ENCODE measurements around the gene NPAS3.

The NPAS3 gene

DNA sequence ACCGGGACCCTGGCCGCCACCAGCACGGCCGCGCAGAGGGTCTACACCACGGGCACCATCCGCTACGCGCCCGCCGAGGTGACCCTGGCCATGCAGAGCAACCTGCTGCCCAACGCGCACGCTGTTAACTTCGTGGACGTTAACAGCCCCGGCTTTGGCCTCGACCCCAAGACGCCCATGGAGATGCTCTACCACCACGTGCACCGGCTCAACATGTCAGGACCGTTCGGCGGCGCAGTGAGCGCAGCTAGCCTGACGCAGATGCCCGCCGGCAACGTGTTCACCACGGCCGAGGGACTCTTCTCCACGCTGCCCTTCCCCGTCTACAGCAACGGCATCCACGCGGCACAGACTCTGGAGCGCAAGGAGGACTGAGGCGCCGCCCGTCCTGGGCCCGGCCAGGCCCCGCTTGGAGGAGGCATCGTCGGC, 862.1 kb downstream of the NPAS3 start:
- in situ Hi-C loops (cut with MboI; ENCODE audit: low sequenced_read_pairs): no loop called here

DNA sequence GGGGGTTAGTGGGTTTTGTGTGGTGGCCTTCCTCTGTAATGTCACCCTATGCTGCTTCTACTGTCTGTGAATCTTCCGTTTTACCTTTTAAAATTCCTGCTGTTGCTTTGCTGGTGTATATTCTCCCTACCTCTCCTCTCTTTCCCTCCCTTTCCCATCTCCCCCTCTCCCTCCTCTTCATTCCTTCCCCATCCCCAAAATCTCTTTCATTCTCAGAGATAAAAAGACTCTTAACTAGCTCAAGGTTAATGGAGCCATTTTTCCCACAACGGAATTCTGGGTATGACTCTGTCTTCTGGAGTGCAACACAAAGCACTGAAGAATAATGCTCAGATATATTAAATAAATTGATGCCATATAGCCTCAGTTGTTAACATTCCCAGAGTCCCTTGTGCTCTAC, 864.1 kb downstream of the NPAS3 start:
- in situ Hi-C loops (cut with MboI; ENCODE audit: low sequenced_read_pairs): no loop called here

DNA sequence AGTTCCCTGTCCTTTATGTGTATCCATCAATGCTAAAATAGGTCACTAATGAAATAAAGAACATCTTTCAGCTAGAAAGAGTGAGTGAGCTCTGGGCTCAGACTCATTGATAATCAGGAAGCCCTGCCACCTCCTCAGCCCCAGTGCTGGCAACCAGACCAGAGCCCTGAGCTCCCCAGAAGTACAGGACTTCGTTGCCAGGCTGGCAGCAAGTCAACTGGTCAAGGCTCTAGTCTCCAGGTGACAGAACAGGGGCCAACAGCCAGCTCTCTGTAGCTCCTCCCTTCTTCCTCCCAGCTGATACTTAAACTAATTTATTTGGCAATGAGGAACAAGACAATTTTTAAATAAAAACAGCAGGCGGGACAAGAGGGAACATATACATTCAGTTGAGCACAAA, 866.9 kb downstream of the NPAS3 start:
- in situ Hi-C loops (cut with MboI; ENCODE audit: low sequenced_read_pairs): no loop called here

DNA sequence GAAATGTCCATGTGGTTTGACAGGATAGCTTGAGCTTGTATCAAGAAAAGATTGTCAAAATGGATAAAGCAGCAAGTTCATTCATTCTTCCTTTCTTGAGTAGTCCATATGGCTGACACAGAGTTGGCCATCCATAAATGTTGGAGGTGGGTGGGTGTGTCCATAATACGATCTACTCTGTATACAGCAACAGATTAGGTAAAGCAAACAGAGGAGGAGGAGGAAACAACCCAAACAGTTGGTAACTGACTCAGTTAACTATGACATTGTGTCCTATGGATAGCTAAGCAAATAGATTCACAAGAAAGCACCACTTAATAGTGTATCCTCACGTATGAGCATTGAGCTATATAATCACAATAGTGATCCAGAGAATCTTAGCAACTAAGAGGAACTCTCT, 868.2 kb downstream of the NPAS3 start:
- in situ Hi-C loops (cut with MboI; ENCODE audit: low sequenced_read_pairs): no loop called here

DNA sequence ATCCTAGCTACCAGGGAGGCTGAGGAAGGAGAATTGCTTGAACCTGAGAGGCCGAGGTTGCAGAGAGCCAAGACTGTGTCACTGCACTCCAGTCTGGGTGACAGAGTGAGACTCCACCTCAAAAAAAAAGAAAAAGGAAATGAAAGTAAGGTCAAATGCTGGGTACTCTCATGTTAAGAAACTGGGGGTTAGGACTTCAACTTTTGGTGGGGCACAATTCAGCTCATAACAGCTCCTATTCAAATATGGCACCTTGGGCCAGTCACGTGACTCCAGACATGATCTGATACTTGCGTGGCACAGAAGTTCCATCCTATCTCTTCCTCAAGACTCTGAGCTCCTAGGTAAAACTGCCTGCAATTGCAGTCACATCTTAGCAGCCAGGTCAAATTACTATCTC, 869.5 kb downstream of the NPAS3 start:
- in situ Hi-C loops (cut with MboI; ENCODE audit: low sequenced_read_pairs): no loop called here

DNA sequence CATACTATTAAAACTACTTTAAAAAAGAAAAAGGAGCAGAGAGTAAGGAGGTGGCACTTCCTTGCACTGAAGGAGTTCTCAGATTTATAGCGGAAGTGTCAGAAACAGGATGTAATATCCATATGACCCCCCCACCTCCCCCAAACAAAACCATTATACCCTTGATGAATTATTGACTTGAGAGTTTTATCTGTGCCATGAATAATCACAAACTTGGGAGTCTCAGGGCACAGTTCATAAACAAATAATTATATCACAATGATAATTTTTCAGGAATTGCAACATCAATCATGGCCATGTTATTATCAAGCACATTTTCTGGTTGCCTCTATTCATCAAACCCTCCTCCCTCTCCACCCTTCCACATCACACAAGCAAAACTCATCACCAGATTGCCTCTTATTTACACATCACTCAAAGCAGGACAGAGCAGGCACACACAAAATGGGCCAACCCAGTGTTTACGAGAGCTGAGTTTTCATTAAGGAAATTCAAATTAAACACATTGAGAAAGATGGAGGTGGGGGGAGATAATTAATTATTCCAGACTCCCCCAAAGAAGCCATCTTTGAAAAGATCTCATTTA, 870.8 kb downstream of the NPAS3 start:
- in situ Hi-C loops (cut with MboI; ENCODE audit: low sequenced_read_pairs): no loop called here

DNA sequence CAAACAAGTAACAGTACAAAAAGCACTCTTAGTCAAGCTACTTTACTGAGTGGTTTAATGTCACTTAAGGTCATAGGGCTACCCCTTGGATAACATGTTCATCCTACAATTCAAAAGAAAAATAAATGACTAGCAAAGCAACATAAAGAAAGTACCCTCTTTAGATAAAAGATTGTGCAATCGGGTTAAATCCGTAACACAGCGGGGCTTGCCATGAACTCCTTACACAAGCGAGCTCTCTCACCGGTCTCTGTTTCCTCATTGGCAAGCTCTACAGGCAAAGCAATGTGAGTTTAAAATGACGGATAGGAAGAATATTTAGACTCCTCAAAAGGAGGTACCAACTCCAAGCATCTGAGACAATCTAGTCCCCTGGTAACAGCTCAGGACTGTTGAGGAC, 871.6 kb downstream of the NPAS3 start:
- in situ Hi-C loops (cut with MboI; ENCODE audit: low sequenced_read_pairs): no loop called here

DNA sequence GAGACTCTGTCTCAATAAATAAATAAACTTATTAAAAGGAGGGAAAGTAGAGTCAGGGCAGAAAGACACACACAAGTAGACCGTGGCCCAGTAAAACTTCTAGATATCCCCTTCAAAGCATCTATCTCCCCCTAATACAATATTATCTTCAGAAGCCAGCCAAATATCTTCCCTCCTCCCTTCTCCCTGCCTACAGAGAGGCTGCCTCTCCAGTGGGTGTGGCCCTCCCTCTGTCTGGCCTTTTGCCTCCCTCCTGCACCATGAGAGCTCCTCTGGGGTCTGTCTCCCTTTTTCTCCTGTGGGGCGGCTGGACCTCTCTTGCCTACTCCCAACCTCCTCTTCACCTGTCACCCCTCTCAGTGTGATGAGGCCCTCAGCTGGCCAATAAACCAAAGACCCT, 873.0 kb downstream of the NPAS3 start:
- in situ Hi-C loops (cut with MboI; ENCODE audit: low sequenced_read_pairs): no loop called here

DNA sequence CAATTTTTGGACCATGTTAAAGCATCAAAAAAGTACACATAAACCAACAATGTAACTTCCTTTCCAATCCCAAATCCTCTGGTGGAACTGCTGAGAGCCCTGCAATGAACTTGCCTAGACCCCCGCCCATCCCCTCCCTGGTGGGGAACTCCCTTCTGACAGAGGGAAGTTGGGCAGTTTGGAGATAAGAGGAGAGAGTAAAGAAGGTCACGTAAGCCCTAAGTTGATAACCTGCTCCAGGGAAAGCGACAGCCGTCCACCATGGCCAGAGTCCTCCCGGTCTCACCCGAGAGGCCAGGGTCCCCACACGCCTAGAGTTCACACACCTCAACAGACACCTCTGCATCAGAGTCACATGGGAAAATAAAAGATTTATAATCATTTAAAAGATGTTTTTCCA, 873.5 kb downstream of the NPAS3 start:
- in situ Hi-C loops (cut with MboI; ENCODE audit: low sequenced_read_pairs): no loop called here

DNA sequence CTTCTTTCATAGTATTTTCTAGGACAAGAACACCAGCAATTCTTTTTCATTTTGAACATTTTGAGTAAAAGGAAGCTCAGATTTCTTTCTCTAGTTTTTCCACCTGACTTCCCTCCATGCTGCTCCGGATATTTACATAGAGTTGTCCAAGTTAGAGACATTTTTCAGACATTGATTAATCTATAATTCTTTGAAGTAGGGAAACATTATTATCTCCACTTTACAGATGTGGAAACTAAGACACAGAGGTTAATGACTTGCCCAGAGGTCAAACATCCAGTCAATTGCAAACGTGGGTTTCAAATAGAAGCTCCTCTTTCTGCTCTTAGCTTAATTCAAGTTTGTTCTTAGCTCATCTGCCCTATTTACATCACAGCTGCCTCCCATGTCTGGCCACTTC, 873.9 kb downstream of the NPAS3 start:
- in situ Hi-C loops (cut with MboI; ENCODE audit: low sequenced_read_pairs): no loop called here

DNA sequence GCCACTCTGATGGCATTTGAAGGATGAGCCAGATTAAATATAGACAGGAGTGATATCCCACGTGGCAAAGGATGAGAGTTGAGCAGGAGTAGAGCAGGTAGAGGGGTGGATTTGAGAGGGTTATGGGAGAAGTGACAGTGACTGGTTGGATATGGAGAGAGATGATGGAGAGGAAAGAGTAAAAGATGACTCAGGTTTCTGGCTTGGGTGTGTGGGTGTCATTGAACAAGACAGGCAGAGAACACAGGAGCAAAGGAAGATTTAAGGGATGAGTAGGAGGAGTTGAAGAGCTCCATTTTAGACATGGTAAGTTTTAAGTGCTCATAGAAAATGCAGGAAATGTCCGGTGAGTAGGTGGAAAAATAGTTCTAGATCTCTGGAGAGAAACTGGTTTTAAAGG, 875.3 kb downstream of the NPAS3 start:
- in situ Hi-C loops (cut with MboI; ENCODE audit: low sequenced_read_pairs): no loop called here

DNA sequence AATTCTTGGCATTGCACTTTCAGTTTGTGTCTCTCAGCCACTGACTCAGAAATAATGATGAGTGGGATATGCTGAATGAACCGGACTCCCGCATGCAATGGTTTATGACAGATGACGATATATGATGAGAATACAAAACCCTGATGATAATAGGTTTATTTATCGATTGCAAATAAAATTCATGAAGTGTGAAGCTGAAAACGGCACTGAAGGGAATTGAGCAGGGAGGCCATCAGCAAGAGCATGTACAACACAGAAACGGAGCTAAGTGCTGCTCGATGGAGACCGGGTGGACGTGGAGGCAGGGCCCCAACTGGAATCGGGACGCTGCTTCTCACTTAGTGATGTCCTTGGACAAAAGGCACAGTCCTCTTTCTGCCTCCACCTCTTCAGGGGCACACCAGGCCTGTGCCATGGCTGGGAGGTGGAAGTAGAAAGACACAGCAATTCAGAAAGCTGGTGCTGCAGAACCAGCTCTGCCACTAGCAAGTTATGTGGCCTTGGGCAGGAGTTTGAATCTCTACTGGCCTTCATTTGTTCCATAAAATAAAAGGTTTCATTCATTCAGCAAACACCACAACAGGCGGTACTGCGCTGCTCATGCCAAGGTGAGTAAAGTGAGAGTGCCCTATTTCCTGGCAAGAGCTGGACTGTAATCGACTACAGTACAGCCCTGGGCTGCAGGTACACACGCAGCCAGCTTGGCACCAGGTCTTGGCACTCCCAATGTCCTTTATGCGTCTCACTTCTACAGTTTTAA, 895.2 kb downstream of the NPAS3 start:
- in situ Hi-C loops (cut with MboI; ENCODE audit: low sequenced_read_pairs): loop anchor here (25.0 kb wide), 2 partner anchors 253 to 403 kb away; no protein-coding TSS in a partner anchor

DNA sequence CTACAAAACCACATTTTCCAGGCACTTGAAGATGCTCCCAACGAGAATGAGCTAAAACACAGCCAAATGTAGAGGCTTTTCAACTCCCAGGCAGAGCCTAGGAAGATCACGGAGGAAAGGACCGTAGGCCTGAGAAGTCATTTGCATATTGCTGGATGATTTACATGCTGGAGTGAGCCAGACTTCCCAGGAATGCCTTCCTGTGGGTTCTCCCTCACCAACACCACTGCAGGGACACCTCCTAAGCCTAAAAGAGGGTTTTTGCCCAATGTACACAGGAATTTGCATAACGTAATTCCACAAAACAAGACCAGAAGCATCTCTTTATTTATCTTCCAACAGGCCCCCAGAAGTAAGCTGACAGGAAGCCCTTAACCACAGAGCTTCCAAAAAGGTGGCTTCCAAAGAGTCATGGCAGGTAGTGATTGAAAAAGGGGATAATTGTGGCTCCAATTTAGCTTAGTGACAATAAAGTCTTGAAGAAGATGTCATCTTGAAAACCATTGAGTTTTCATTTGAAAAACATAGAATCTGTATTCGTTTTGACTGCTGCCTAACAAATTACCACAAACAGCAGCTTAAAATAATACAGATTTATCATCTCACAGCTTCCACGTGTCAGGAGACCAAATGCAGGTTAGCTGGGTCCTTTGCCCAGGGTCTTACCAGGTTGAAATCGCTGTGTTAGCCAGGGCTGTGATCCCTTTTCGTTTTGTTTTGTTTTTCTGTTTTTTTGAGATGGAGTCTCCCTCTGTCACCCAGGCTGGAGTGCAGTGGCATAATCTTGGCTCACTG, 896.0 kb downstream of the NPAS3 start:
- in situ Hi-C loops (cut with MboI; ENCODE audit: low sequenced_read_pairs): loop anchor here (25.0 kb wide), 2 partner anchors 253 to 403 kb away; no protein-coding TSS in a partner anchor

DNA sequence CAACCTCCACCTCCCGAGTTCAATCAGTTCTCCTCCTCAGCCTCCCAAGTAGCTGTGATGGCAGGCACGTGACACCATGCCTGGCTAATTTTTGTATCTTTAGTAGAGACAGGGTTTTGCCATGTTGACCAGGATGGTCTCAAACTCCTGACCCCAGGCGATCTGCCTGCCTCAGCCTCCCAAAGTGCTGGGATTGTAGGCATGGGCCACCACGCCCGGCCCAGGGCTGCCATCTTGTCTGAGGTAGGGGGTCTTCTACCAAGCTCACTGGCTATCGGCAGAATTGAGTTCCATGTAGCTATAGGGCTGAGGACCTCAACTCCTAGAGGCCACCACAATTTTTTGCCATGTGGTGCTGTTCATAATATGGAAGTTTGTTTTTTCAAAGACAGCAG, 896.6 kb downstream of the NPAS3 start:
- in situ Hi-C loops (cut with MboI; ENCODE audit: low sequenced_read_pairs): loop anchor here (25.0 kb wide), 2 partner anchors 252 to 402 kb away; no protein-coding TSS in a partner anchor

DNA sequence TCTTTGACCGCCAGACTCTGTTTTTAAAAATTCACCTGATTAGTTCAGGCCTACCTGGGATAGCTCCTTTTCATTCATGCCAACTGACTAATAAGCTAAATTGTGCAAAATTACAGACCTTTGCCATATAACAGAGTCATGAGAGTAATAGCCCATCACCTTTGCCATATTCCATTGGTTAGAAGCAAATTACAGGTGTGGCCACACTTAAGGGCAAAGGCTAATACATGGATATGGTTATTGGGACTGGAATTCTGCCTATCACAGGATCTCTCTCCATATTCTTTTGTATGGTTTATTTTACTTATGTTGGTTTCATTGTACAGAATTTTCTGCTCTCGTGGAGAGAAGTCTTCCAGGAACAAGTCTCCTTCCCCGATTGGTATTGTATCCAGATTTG, 897.0 kb downstream of the NPAS3 start:
- in situ Hi-C loops (cut with MboI; ENCODE audit: low sequenced_read_pairs): loop anchor here (25.0 kb wide), 2 partner anchors 252 to 402 kb away; no protein-coding TSS in a partner anchor

DNA sequence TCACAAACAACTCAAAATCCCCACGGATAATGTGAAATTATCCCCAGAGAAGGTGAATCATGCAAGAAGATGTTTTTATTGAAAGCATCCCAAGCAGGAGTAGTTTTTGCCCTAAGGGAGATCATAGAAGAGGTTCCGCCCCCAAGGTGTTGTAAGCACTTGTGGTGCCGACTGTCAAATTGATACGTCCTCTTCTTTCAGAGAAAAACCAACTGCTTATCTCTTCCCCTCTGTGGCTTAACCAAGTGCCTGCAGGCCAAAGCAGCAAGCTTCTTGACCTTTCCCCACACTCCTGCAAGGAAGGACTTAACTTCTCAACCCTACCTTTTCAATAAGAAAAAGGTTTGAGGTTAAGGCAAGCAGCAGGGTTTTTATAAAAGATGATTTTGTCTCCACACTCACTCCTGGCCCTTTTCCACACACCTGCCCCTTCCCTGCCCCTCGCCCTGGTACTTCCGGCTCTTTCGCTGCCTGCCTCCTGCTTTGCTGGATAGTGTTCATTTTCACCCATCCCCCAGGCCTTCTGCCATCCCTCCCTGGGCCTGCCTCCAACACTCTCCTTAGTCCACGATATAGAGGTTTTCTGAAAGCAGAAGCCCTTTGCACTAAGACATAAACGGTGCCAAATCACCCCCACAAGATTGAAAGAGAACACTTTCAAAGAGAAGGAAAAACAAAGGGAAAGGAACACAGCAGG, 897.7 kb downstream of the NPAS3 start:
- in situ Hi-C loops (cut with MboI; ENCODE audit: low sequenced_read_pairs): loop anchor here (25.0 kb wide), 2 partner anchors 251 to 401 kb away; no protein-coding TSS in a partner anchor

DNA sequence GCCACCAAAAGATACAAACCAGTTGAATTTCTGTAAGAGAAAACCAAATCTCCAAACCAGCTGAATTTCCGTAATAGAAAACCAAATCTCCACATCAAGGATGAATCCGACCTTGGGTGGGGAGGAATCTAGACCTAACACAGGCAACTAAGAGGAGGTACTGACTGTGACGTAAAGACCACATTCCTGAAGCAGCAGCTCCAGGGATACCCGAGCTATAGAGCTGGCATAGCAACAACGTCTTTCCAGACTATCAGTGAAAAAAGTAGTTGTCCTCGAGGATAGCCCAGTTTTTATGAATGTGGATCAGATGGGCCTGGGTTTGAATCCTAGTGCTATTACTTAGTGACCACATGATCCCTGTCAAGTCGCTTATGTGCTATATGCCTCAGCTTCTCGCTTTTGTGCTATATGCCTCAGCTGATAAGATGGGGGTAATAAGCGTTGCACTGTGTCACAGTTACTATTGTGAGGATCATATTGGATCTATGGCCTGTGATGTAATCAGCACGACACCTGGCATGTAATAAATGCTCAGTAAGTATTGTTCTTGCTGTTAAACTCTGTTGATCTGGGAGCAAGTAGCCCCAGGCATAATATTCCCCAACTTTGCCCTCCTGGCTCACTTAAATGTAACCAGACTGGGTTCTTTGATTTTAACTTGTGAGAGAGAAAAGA, 898.4 kb downstream of the NPAS3 start:
- in situ Hi-C loops (cut with MboI; ENCODE audit: low sequenced_read_pairs): loop anchor here (25.0 kb wide), 2 partner anchors 250 to 400 kb away; no protein-coding TSS in a partner anchor

DNA sequence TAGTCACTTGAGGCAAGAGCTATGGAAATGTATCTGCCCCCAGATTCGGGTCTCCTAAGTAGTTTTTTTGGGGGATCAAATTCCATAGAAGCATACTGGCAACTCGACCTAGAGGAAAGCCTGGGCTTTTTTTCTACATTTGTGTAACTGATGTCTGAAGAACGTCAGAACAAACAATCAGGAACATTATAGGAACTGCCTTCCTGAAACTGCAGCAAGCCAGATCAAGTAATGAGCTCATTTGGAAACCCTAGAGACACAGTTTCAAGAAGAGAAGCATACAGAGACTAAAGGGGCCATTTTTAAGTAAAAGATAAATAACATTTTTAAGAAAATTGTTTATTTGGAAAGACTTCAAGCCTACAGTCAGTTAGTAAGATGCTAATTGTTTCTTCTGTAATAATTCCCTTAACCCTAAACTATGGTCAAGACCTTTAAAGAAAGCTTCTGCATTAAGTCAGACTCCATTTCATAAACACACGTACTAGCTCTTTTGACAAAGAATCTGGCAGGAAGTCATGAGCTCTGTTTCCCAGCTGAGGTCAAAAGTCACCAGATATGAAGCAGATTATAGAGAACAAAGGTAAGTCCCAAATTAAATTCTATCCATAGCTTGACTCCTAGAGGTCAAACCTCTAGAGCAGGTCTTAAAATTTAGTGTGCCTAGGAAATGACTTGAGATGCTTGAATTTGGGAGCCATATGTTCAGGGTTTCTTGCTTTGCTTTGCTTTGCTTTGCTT, 899.4 kb downstream of the NPAS3 start:
- in situ Hi-C loops (cut with MboI; ENCODE audit: low sequenced_read_pairs): loop anchor here (25.0 kb wide), 2 partner anchors 249 to 399 kb away; no protein-coding TSS in a partner anchor
